GM18526 (cell line): ENCODE data around the gene UNC5CL.

Source experiments
- POLR2A ChIP-seq: IDR thresholded peaks from 3 replicates; pipeline ENCODE4 v1.6.1; 2011; ENCODE audit not compliant: insufficient read length; ENCODE audit errors: extremely low read depth

The UNC5CL gene

DNA sequence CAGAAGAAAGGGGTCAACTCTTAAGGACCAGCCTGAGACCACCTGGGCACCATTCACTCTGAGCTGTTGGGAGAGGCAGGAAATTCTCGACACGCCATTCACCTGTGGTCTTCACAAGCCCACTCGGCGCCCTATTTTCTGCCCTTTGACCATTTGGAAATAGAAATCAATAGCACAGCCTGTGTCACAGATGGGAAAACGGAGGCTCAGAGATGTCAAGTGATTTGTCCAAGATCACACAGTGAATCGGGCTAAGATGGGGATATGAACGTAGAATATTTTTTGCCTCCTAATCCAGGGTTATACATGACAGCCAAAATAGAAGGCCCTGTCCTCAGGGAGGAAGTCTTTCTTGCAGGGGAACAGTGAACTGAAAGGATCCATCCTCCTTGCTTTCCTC is 10.9 kb upstream of the UNC5CL start:
- TF ChIP-seq POLR2A: no peak

DNA sequence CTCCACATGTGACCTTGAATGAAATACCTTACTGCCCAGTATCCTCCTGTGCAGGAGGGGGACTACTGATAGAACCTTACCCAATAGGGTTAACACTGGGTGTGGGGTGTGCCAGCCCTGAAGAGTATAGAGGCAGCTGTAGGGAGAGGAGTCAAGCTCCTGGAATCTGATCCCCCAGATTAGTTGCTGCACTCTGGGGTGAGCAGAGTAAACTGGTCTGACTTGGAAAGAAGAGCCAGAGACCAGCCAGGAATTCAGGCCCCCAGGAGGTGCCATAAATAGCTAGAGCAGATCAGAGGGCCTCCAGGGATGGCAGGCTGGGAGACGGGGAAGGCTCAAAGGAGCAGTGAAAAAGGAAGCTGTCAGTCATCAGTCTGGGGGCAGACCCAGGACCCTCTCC is 10.5 kb upstream of the UNC5CL start:
- TF ChIP-seq POLR2A: no peak

DNA sequence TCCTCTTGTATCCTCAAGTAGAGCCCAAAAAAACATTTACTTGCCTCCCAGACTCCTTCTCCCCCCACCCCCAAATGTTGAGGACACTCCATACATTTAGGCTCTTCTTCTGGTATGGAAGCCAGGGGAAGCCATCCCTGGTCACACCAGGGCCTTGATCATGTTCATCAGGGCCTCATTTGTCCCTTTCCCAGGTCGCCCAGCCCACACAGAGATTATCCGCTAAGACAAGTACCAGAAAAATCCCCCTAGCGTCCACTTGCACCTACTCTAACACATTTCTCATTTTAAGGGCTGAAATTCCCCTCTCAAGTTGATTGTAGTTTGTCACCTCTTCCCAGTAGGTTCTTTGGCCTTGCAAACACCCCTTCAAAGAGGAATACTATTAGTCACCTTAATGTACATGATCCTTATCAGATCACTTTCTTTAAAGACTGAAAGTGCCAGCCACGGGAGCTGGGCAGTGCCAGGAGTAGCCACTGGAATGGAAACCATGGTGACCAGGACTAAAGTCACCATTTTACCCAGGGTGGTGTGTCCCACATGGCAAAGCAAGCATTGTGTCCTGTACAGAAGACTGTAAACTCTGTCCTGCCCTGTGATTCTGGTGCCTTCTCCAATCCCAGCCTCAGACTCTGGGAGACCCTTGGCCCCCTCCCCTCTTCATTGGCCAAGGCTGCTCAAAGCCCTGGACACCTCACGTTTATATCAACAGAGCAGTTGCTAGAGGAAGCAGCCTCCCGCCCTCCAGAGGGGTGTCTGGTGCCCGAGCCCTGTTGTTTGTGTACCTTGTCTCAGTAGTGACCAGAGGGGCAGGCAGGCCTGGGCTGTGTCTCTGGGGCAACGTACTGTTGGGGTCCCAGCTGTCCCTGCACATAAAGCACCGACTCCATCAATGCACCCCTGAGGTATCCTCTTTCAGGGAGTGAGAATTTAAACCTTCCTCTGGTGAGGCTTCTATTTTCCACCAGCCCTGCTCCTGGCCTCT is 9.0 kb upstream of the UNC5CL start:
- TF ChIP-seq POLR2A: no peak

DNA sequence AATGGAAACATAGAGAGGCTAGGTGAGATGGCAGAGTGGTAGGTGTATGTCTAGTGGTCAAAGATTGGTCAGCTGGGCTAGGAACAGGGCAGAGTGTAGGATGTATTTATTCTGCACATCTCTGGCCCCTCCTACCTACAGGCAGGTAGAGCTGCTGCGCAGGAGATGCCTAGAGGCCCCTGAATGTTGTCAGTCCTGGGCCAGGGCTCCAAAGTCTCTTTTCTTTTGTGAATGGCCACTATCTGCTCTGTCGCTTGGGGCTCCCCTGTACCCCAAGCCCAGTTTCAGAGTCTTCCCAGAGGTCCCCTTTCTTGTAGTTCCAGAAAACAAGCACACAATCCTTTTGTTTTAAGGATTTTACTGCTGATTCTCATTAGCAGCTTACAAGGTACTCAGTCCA is 8.3 kb upstream of the UNC5CL start:
- no peak for TF ChIP-seq POLR2A

DNA sequence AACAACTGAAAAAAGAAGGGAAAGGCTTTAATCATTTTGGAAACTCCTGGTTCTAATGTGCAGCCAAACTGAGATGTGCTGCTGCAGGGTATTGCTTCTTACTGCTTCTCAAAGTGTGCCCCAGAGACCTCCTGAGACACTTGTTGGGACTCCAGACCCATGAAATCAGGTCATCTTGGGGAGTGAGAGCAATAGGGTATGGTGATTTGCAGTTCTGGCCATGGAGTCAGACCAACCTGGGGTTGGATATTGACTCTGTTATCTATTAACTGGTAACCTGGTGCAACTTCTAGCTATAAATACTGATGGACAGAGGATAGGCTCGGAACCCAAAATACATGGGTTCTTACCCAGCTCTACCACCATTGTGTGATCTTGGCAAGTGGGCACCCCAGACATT is 7.1 kb upstream of the UNC5CL start:
- no peak for TF ChIP-seq POLR2A

DNA sequence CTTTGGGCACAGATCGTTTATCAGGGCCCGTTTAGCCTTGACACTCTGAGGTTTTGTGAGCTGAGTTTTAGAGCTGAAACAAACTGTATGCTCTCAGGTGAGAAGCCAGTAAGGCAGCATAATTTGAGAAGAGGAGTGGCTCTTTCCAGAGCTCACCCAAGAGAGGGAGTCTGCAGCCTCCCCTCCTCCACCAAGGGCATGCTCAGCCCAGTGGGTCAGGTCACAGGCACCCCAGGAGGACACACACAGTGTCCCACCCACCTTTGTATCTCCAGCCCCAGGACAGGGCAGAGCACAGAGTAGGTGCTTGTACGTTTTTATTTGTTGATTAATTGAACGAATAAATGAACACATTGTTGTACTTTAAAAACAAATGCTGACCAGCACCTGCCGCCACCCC is 6.6 kb upstream of the UNC5CL start:
- no peak for TF ChIP-seq POLR2A

DNA sequence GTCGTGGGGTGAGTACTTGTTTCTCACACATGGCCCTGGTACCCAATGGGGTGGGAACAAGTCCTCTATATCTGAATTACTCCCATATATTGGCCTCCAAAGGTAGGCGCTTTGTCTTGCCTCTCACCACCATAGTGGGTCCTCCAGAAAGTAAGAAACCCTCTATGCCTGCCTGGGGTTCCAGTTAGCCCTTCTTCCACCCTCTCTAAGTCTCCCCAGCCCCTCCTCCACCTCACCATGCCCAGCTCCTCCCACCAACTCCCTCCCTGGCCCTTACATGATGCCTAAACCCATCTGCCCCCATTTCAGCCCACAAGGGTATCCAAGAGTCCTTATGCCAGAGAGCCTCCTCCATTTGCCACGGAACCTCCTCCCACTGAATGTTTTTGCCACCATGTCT is 4.1 kb upstream of the UNC5CL start:
- no peak for TF ChIP-seq POLR2A

DNA sequence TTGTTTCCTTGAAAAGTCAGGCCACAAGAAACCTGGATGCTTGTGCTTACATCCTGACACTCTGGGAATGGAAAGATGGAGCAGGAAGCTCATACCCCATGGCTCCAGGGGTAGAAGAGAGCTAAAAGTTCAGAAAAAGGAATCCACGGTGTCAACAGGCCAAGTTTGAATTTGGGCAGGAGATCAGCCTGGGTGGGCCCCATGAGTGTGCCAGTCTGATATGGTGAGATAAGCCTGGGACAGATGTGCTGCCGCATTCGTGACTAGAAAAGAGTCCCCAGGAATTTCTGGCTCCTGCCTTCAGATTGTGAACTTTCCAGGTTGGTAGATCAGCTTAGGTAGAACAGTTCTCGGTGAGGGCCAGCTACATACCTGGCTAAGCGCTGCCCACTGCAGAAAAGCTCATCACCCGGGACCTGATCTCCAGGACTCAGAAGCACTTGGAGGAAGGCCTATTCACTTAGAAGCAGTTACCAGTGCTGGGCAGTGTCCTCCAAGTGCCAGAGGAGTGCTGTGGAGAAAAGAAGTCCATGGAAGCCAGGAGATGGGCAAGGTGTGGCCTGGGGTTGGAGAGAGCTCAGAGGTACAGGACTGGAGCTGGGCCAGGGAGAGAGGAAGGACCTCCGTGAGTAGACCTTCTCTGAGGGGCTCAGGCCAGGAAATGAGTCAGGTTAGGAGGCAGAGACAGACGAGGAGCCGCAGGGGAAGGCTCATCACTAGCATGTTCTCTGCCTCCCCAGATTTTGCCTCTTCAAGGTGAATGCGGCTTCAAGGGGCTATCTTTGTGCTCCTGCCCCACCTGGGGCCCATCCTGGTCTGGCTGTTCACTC is 3.4 kb upstream of the UNC5CL start, which contains the start of gene TSPO2:
TSS of gene TSPO2 (plus strand) at position 242 of the 830 bp plus-strand sequence. CDS start at position 761, 519 bp downstream.
- TF ChIP-seq POLR2A: no peak

DNA sequence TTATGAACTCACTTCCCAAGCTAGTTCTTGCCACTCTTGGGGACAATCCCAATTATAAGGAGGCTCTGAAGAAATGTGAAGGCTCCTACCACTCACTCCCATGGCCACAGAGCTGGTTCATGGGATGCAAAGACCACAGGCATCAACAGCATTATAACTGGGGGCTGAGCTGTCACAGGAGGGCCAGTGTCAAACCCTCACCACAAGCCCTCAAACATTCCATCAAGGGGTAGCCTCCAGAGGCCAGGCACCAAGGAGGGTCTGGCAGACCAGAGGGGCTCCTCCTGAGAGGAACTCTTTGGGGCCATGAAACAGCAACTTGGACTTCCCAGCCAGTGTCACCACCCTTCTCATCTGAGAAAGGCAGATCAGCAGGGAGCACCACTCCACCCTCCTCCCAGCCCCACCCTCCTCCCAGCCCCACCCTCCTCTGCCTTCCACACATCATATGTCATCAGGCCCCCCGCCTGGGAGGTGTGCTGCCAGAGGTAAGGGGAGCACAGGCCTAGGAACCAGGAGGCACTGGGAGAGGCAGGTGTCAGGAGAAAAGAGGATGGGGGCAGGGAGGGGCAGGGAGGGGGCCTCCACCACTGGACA is 2.0 kb upstream of the UNC5CL start:
- TF ChIP-seq POLR2A: no peak

DNA sequence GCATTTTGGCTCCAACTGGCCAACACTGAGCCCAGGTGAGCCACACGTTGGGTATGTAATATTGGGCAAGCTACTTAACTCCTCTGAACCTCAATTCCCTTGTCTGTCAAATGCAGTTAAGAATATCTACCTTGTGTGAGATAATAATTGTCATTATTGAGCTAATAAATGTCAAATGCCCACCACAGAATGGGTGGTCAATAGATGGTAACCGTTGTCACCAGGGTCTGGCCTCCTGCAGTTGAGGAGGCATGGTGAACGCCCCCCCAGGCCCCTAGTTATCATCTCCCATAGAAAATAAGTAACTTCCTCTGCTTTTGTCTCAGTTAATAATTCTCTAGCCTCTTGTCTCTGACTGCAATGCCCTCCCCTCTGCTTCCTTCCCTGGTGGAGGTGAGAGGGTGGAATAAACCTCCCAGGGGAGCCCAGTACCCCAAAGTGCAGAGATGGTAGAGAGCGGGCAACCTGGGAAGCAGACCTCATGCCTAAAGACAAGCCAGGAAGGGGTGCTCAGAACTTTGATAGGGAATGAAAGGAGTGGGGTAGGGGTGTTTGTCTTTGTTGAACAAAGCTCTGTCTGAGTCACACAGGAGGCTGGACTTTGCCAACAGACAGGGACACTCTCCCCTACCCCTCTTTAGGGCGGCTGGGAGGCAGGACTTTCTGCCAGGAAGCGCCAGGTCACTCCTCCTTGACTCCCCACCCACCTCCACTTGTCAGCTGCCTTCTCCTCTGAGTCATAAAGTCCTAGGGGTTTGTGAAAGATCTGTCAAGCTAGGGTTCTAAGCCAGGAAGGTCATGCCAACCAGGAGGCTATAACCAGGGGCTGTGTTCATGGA is 1.3 kb upstream of the UNC5CL start:
- no peak for TF ChIP-seq POLR2A

DNA sequence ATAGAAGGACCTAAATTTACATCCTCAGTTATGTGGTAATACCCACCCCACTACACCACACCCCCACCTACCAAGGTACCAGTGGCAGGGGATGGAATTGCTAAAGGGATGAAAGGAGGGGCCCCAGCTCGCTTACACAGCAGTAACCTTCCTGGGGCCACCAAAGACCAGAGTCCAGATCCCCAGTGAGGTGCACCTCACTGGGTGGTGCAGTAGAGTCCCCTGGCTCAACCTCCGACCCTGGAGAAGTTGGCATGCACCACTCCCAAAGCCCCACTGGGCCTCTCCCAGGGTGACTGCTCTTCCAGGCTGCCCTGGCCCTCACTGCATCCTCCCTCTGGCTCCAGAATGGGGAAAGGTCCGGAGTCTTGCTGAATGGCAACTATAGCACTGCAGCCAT is 816 bp downstream of the UNC5CL start:
- no peak for TF ChIP-seq POLR2A

DNA sequence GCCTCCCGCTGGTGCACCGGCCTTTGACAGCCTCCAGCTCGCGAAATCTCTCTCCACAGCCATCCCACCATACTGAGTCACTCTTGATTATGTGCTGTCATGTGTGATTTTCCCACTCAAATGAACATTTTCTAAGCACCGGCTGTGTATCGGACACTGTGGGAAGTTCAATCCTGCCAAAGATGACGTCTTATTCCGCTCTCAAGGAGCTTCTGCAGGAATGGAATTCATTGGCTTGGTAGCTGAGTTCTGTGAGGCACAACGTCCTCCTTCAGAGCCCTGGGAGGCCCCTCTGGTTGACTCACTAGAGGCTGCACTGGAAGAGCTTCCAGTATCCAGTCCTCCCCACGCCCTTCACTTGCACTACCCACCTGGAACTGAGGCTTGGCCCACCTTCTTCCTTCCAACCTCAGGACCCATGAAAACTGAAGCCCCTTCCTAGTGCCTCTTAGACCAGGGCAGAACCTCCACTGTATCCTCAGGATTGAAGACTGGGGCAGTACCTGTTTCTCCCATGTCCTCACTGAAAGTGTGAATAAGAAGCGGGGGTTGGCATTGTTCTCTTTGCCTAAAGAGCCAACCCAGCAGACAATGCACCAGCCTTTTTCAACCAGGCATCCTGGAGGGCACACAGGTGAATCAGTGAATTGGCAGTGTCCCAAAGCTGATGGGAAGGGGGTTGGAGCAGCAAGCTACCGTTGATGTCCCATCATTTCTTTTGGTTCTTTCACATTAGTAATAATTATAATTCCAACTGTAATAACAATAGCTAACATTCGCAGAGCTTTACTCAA is 1.7 kb downstream of the UNC5CL start:
- no peak for TF ChIP-seq POLR2A

DNA sequence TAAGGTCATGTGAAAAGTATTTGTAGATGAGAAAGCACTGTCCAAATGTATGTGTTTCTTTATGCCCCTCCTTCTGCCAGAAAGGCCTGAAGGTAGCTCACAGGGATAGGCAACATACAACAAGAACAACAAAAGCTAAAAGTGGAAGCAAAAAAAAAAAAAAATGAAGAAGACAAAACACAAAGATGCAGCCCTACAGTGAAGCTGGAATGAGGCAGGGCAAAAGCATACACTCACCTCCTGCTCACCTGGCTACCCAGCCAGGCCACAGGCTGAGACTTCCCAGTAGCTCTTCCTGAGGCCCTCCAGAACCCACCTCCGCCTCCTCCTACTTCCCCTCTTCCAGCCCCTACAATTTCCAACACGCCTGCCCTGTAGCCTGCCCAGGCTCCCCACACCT is 2.4 kb downstream of the UNC5CL start:
- TF ChIP-seq POLR2A: no peak

DNA sequence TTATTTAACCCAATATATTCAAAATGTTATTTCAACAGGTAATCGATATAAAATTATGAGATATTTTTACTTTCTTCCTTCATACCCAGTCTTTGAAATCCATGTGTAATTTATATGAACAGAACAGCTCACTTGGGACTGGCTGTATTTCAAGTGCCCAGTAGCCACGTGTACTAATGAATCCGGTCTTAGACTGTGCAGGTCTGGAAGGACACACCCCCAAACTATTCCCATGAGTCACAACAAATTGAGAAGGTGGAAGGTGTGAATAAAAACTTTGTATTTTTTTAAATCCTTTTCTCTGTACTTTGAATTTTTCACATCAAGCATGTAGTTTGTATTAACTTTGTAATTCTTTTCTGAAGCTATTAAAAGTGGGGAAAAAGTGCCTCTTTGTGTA is 2.8 kb downstream of the UNC5CL start:
- no peak for TF ChIP-seq POLR2A
